ENCODE data around the gene DCLK3. TPM values are rescaled to one million over a fixed set of nuclear protein-coding genes. Genes with fewer than 3 reads are reported as not detected.

The DCLK3 gene
- polyA plus RNA-seq (2013, experiment 1 of 2; ENCODE audit: insufficient read length): 0.14 TPM
- 0.04 TPM for polyA plus RNA-seq (2013, experiment 2 of 2; ENCODE audit: insufficient read length)

GRCh38 chr3:36763850-36764703, at the start of gene DCLK3:
TSS of gene DCLK3 (minus strand) at chr3:36764553. CDS start at chr3:36764263, 290 bp downstream.
- DNase-seq: no peak

- DNase-seq: no peak
Observed at GRCh38 chr3:36813305-36813704, 49.0 kb upstream of the DCLK3 start.

GRCh38 chr3:36812240-36812639, 47.9 kb upstream of the DCLK3 start:
- DNase-seq: no peak

- DNase-seq: no peak
Observed at GRCh38 chr3:36811768-36812167, 47.4 kb upstream of the DCLK3 start.

- no peak for DNase-seq
Observed at GRCh38 chr3:36804295-36805055, 40.1 kb upstream of the DCLK3 start.

- DNase-seq: no peak
Observed at GRCh38 chr3:36803091-36803791, 38.9 kb upstream of the DCLK3 start.

- no peak for DNase-seq
Observed at GRCh38 chr3:36800533-36801116, 36.3 kb upstream of the DCLK3 start.

- peak; percentile 33 for DNase-seq
Observed at GRCh38 chr3:36796881-36797280, 32.5 kb upstream of the DCLK3 start.

- no peak for DNase-seq
Observed at GRCh38 chr3:36796161-36796560, 31.8 kb upstream of the DCLK3 start.

GRCh38 chr3:36795622-36796021, 31.3 kb upstream of the DCLK3 start:
- DNase-seq: no peak

- peak; percentile 27 for DNase-seq
Observed at GRCh38 chr3:36792342-36792741, 28.0 kb upstream of the DCLK3 start.

- no peak for DNase-seq
Observed at GRCh38 chr3:36790765-36791164, 26.4 kb upstream of the DCLK3 start.

GRCh38 chr3:36786921-36787890, 22.9 kb upstream of the DCLK3 start:
- DNase-seq: no peak

- peak; percentile 33 for DNase-seq
Observed at GRCh38 chr3:36784138-36784635, 19.8 kb upstream of the DCLK3 start.

- no peak for DNase-seq
Observed at GRCh38 chr3:36777424-36778218, 13.3 kb upstream of the DCLK3 start.

GRCh38 chr3:36776436-36776835, 12.1 kb upstream of the DCLK3 start:
- DNase-seq: no peak

- peak; percentile 44 for DNase-seq
Observed at GRCh38 chr3:36774052-36774451, 9.7 kb upstream of the DCLK3 start.

GRCh38 chr3:36771931-36772330, 7.6 kb upstream of the DCLK3 start:
- DNase-seq: no peak

- no peak for DNase-seq
Observed at GRCh38 chr3:36769926-36770325, 5.6 kb upstream of the DCLK3 start.

GRCh38 chr3:36765104-36765503, 751 bp upstream of the DCLK3 start:
- no peak for DNase-seq
